Ramos (cell line): Measurements from ENCODE around the gene DZIP3.

Experiments used
- in situ Hi-C: fragments of 300-500 bp; cut with MboI; formaldehyde crosslinking; loops from one replicate; pipeline ENCODE4 v1.14.3; 2022; ENCODE audit warnings: low sequenced_read_pairs; ENCODE audit not compliant: unreplicated experiment

Gene DZIP3, protein sequence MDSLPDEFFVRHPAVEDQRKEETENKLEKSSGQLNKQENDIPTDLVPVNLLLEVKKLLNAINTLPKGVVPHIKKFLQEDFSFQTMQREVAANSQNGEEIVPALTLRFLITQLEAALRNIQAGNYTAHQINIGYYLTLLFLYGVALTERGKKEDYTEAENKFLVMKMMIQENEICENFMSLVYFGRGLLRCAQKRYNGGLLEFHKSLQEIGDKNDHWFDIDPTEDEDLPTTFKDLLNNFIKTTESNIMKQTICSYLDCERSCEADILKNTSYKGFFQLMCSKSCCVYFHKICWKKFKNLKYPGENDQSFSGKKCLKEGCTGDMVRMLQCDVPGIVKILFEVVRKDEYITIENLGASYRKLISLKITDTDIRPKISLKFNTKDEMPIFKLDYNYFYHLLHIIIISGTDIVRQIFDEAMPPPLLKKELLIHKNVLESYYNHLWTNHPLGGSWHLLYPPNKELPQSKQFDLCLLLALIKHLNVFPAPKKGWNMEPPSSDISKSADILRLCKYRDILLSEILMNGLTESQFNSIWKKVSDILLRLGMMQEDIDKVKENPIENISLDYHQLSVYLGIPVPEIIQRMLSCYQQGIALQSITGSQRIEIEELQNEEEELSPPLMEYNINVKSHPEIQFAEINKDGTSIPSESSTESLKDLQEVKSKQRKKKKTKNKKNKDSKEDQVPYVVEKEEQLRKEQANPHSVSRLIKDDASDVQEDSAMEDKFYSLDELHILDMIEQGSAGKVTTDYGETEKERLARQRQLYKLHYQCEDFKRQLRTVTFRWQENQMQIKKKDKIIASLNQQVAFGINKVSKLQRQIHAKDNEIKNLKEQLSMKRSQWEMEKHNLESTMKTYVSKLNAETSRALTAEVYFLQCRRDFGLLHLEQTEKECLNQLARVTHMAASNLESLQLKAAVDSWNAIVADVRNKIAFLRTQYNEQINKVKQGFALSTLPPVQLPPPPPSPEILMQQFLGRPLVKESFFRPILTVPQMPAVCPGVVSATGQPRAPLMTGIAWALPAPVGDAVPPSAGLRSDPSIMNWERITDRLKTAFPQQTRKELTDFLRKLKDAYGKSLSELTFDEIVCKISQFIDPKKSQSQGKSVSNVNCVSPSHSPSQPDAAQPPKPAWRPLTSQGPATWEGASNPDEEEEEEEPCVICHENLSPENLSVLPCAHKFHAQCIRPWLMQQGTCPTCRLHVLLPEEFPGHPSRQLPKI

DNA sequence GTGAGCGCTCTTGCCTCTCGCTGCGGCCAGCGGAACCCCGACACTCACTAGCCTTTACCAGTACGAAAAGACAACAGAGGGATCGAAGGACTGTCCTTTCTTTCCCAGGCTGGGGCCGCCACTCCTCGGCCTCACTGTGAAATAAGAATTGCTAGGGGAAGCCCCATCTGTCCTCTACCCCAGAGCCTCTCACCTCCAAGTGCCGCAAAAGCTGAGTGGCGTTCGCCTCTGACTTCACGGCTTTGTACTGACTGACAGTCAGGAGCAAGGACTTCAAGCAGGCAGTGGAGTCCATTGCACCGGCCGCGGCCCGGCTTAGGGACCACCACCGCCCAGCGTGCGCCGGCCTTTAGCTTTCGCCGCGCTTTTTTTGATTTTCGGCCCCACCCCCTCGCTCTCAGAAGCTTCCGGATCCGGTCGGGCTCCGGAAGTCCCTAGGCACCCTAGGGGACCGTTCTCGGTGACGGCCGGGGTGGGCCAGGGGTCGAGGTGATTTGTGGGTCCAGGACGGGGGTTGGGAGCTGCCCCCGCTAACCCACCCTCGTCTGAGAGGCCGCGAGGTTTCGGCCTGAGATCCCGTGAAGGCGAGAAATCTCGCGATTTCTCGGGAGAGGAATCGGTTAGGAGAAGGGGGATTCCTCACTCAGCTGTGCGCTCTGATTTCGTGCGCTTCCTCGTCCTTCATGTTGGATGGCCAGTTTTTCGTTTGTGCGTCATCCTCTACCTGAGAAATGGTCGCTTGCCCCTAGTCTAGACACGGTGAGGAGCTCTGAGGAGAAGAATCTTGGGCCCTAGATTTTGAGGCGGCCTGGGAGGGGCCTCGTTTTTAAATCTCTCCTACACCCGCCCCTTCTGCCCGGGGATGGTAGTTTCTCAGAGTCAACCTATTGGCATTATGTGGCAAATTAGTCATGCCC lies at the start of gene DZIP3, which contains the start of gene CIP2A:
Gene DZIP3 (plus strand): TSS at position 642 of the 917 bp plus-strand sequence. CDS start 15,685 bp downstream, outside the sequence.
Gene CIP2A (minus strand): TSS at position 358 of the 917 bp plus-strand sequence. CDS start 63 bp downstream, at position 295.
- in situ Hi-C loops, result no loop called here

DNA sequence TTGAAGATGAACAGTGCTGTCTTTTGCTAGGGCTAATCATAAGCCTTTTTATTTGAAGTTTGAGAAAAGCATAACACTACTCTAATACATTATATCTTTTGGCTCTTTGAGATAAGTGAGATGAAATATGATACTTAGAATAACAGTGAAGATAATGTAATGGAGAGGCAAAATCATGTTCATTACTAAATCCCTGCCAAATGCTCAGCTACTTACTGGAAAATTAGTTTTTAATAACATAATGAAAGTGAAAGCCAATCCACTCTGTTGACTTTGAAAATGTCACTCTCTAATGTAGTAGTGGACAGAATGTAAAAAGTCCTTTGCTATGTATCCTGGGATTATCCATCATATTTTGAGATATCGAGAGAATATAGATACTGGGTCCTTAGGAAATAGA lies 43.3 kb upstream of the DZIP3 start:
- in situ Hi-C loops, result no loop called here

DNA sequence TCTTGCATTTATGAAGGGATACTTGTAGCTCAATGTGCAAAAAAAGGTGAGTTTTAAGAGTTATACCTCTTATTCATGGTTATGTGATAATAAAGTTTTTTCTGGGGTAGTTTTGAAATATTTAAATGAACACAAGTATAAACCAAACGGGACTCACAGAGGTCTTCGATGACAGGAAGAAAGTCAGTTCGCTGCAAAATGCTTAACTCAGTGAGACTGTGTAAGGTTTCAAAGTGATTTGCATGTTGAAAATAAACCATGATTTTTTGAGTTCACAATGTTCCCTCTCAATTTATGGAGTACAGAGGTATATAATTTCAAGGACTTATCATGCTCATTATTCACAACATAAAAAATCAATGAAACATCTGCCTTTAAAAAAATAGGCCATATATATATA lies 42.8 kb upstream of the DZIP3 start:
- in situ Hi-C loops, result no loop called here

DNA sequence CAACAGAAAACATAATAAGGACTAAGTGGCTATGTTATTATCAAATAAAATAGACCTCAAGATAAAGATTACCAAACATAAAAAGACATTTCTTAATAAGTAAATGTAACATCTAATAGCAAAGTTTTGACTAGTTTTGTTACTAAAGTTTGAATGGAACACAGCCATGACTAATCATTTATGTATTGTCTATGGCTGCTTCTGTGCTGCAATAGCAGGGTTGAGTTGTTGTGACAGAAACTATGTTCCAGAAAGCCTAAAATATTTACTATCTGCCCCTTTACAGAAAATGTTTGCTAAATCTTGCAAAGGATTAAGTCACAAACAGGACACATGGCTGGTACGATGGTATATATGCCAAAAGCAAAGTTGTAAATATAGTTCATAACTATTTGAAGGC lies 41.2 kb upstream of the DZIP3 start:
- in situ Hi-C loops, result no loop called here

DNA sequence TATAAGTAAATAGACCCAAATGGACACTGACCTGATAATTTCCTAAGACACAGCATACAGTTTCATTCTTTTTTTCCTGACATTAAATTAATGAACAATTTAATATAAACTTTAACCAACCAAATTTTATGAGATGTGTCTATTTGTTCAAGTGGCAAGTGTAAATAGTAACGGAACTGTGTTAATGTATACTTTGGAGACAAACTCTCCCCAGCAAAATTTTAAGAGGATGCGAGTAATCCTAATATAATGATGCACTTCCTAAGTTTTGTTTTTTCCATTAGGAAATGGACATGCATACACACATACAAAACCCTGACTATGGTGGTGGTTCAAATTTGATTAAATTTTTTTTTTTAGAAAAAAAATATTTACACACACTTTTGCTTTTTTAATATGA lies 40.6 kb upstream of the DZIP3 start:
- in situ Hi-C loops, result no loop called here

DNA sequence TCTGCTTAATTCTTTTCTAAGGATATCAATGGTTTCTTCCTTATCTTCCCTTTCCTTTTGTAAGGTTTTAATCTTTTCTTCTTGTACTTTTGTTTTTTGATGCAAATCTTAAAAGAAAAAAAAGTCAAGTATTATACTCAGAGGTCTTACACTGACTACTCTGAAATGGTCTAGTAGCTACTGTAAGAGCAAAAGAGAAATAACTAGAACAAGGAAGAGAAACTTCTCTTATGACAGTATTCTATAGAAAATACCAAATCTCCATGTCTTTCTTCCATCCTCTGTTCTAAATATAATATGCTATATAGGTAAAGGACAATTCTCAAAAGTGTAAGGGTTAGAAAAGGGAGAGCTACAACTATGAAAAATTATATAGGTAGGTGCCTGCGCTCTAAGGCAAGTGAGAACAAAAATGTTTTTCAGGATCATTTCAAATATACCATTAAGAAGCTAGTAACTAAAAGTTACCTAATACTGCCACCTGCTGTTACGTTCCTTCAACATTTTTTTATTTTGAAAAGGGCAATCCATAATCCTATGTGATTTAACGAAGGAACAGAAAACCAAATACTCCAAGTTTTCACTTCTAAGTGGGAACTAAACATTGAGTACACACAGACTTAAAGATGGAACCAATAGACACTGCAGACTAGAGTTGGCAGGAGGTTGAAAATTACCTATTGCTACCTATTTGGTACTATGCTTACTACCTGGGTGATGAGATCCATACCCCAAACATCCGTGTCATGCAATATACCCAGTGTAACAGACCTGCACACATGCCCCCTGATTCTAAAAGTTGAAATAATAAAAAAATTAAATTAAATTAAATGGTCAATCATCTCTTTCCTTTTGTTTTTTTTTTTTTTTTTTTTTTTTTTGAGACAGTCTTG lies 37.0 kb upstream of the DZIP3 start:
- in situ Hi-C loops, result no loop called here

DNA sequence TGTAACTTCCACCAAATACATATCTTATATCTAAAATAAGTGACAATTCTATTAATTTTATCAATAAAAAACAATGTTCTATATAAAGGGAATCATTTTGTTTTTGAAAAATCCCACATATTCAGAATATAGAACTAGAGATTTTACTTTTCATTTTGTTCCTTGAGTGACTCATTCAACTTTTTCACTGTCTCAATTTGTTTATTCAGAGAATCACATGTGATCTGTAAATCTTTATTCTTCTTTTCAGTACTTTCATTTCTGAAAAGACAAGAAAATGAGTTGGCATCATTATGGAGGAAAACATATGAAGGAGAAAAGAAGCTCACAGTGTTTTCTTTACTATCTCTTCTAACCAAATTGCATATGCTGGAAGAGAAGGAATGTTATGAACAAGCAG lies 35.3 kb upstream of the DZIP3 start:
- in situ Hi-C loops, result no loop called here

DNA sequence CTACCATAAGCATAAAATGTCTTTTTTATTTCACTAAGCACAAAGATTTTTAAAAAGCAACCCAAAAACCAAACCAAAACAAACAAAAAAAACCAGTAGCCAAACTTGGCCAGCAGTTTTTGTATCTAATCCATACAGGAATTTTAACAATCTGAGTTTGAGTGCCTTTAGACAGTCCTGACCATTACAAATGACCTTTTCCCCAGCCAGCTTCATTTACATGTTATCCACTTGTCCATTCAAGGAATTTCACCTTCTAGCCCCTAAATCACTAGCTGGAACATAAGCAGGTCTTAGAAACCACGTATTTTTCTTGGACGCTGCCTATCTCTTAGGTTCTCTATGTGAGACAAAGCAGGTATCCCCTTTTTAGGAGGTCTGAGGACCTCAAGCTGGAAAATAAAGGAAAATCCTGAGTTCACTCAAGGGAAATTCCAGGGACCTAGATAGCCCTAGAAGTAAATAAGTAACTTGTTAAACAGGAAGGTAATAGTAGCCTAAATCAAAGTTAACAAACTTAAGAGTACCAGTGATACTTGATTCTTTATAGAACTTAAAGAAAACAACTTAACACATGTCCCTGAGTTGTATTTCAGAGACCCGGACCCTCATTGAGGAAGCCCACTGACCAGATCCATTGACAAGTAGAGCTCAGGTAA lies 34.5 kb upstream of the DZIP3 start:
- in situ Hi-C loops, result no loop called here

DNA sequence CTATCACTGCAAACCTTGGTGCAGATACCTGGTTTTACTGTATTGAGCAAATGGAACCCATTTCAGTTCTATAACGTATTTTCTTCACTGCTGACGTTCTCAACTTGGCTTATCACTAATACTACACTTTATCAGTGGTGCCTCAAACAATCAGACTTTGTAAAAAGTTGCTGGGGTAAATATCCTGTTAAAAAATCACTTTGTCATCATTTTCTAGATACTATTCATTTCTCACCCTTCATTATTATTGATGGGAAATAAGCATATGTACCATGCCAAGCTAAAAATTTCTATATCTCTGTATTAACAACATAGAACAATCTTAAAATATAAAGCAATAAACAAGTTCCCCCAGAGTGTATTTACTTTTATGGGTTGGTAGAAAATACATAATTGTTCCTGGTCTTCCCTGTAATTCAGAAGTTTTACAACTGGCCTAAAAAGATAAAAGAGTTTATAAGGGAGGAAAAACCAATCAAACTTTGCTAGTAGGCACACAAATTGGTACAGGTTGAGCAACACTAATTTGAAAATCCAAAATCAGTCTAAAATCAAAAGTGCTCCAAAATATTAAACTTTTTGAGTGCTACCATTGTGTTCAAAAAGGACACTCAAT lies 33.4 kb upstream of the DZIP3 start:
- in situ Hi-C loops, result no loop called here

DNA sequence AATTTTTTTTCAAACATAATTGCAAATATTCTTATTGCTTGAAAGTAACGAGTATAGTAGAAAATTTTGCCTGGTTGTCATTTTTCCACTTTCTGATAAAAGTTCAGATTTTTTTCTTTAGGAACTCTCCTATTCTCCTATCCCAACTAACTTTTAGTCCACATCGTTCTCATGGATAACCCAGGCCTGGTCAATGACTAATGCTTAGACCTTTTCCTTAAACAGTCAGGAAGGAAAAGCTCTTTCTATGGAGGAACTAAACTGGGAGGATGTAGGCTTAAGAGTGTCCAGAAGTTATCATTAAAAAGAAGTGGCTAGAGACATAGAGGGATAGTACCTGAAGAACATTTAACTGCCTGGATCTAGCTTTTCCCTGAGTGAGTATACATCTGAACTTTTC lies 27.0 kb upstream of the DZIP3 start:
- in situ Hi-C loops, result no loop called here

DNA sequence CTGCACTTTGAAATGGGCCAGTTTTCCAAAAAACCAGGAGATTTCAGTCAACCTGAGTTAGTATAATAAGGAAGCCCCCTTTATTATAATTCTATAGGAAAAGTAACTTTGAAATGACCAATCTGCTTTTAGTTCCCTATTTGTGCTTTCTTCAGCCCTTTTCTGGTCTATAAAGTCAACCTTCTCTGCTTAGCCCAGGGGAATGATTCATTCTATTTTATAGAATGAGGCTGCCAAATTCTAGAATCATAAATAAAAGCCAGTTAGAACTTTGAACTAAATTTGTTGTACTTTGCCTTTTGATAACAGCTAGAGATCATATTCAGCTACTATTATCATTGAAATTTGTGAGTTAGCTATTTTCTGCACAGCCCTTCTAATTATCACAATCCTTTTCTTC lies 25.0 kb upstream of the DZIP3 start:
- in situ Hi-C loops, result no loop called here

DNA sequence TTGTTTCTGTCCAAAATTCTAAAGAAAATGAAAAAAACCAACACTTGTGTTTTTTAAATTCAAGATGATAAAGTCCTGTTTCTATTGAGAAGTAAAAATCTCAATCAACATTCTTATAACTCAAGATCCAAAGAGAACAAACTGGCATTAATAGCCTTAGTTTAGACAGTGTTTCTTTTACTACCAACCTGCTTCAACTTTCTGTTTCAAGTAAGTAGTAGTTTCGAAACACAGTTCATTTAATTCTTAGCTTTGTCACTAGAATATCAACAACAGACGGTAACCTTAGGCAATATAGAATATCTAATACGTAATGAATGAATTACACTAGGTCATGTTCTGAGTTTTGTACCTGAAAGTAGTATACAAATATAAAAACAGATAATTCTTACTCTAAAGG lies 24.0 kb upstream of the DZIP3 start:
- in situ Hi-C loops, result no loop called here

DNA sequence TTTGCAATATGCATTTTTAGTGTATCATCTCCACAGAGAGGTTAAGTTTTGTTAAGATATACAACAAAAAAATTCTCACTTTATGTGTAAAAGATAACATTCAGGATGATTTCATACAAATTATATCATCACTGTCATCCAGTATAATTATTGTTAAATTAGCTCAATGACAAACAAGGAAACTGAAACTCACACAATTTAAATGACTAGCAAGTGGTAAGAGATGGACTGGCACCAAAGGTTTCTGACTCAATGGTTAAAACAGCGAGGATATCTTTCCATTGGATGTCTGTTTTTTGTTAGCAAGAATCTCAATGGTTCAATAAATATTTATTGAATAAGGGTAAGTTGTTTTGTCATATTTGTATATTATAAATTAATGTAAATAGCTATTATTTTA lies 22.9 kb upstream of the DZIP3 start:
- in situ Hi-C loops, result no loop called here

DNA sequence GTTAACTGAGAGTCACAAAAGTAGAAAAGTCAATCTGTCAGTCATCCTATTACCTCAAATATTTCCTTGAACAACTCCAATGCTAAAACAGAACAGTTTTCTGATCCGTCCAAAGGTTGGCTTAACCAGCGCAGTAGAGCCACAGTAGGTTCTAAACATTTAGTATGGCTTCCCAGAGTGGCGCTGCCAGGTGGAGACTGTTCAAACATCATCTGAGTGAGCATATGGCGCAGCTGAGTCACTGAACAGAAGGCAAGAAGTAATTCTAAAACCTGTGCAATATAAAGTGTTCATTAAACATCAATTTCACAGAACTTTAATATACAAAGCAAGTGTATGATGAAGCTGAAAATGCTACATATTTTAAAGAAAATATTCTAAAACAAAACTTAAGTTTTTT lies 20.2 kb upstream of the DZIP3 start:
- in situ Hi-C loops, result no loop called here

DNA sequence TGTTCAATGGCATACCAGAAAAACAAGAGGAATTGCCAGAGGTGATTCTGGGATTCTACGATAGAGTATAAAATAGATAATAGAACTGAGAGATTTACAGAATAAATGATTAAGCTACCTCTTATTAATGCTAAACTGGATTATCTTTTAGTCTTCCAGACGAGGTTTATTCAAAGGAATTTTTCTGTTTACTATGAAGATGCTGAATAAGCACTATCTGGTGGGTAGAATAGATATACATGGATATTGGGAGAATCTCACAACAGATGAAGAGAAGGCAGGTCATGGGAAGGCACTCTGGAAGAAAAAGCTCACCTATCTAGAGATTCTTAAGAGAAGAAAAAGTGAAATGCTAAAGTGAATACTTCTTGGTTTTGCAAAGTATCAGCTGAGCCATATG lies 11.5 kb upstream of the DZIP3 start:
- in situ Hi-C loops, result no loop called here

DNA sequence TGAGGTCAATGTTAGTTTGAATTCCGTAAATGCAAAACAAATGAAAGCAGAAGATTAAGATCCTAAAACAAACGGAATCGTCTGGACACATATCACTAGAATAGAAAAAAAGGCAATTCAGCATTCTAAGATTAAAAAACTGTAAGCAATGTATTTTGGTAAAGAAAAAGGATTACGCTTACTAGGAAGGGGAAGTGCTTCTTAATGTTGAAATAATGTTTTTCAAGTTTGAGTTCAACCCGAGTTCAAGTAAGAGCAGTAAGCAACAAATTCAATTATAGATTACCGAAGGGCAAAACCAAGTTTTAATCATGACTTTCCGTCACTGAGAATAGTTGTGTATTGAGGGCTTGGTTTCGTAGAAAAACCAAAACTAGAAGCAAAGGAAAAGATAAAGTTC lies 921 bp upstream of the DZIP3 start:
- in situ Hi-C loops, result no loop called here

DNA sequence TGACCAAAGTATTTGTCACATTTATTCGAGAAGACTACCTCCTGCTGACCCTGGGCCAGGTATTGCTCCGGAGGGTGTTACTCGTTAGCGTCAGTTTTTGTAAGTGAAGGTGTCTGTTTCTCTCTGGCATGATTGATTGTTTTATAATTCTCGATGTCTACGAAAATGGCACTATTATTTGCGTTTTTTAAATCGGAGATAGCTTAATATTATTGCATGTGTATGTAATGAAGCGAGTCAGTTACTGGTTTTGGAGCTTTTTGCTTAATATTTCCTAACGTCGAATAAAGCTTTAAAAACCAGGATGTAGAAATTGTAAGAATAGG lies 439 bp downstream of the DZIP3 start:
- in situ Hi-C loops, result no loop called here

DNA sequence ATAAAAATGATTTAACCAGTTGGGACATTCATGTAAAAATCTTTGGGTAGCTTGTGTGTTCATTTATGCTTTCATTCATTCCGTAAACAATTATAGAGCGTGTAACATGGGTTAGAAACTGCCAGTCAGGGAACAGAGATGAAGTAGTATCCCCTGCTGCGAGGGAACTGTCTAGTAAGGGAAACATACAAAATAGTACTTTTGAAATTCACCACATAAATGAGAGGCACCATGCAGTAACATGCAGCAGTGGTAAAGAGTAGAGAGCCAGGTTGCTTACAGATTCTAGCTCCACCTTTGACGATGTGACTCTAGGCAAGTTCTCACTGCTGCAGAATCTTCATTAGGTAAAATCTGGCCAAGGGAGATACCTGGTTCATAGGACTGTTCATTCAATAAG lies 938 bp downstream of the DZIP3 start:
- in situ Hi-C loops, result no loop called here
